WTC11 (cell line): Measurements from ENCODE around the gene STRADB. TPM values are rescaled to one million over a fixed set of nuclear protein-coding genes. Genes with fewer than 3 reads are reported as not detected.

Source experiments
- ATAC-seq: fragments of 200-7000 bp; cut with Tn5 transposase; 2 replicates; pipeline ENCODE4 v1.10.0; 2021; ENCODE audit warnings: mild to moderate bottlenecking, moderate library complexity
- CTCF ChIA-PET: fragments of 300-600 bp; sonication (Branson Sonifier 250); formaldehyde crosslinking; loops from one replicate; lab custom pipeline; 2021; ENCODE audit warnings: antibody characterized with exemption; lab: Charles Lee
- POLR2A ChIA-PET: fragments of 350-600 bp; sonication (Branson Sonifier 250); formaldehyde crosslinking; loops from one replicate; lab custom pipeline; 2021; ENCODE audit warnings: antibody characterized with exemption; lab: Charles Lee
- DNase-seq: peaks from one replicate; pipeline ENCODE4 v3.0.0; 2021; ENCODE audit warnings: low spot score
- H3K27ac Mint-ChIP-seq: 2 replicates; pipeline ENCODE4 v1.8.0; 2021; ENCODE audit warnings: mixed read lengths
- H3K27me3 Mint-ChIP-seq: 2 replicates; pipeline ENCODE4 v1.8.0; 2021; ENCODE audit warnings: low read depth, mild to moderate bottlenecking, moderate library complexity, mixed read lengths
- H3K36me3 Mint-ChIP-seq: 2 replicates; pipeline ENCODE4 v1.8.0; 2021; ENCODE audit warnings: mixed read lengths
- H3K4me1 Mint-ChIP-seq: 2 replicates; pipeline ENCODE4 v1.8.0; 2022; ENCODE audit warnings: mixed read lengths
- H3K4me3 Mint-ChIP-seq: 2 replicates; pipeline ENCODE4 v1.8.0; 2021; ENCODE audit warnings: mild to moderate bottlenecking, moderate library complexity, mixed read lengths
- H3K9me3 Mint-ChIP-seq: 2 replicates; pipeline ENCODE4 v1.8.0; 2021; ENCODE audit warnings: mixed read lengths
- AR ChIP-seq: fragments of 250-450 bp; sonication (Bioruptor Pico); IDR thresholded peaks from 2 replicates; pipeline ENCODE4 v1.9.0; 2021; ENCODE audit warnings: mild to moderate bottlenecking
- ATF3 ChIP-seq: sonication (generic); formaldehyde crosslinking; conservative IDR thresholded peaks from 2 replicates; pipeline ENCODE4 v1.8.1; 2022; ENCODE audit warnings: mild to moderate bottlenecking, missing genetic modification reagents
- CBFB ChIP-seq: sonication (generic); formaldehyde crosslinking; IDR thresholded peaks from 2 replicates; pipeline ENCODE4 v1.8.1; 2022; ENCODE audit warnings: mild to moderate bottlenecking, low read depth, missing genetic modification reagents
- E2F1 ChIP-seq: sonication (generic); formaldehyde crosslinking; IDR thresholded peaks from 2 replicates; pipeline ENCODE4 v1.8.0; 2022; ENCODE audit warnings: mild to moderate bottlenecking, missing genetic modification reagents
- ERG ChIP-seq: fragments of 250-450 bp; sonication (Bioruptor Pico); IDR thresholded peaks from 2 replicates; pipeline ENCODE4 v1.8.0; 2021; ENCODE audit warnings: mild to moderate bottlenecking
- FOXJ3 ChIP-seq: sonication (generic); formaldehyde crosslinking; IDR thresholded peaks from 2 replicates; pipeline ENCODE4 v1.9.0; 2021; ENCODE audit warnings: missing genetic modification reagents, mild to moderate bottlenecking, borderline replicate concordance
- FOXK1 ChIP-seq: sonication (generic); formaldehyde crosslinking; IDR thresholded peaks from 2 replicates; pipeline ENCODE4 v1.8.0; 2022; ENCODE audit warnings: mild to moderate bottlenecking, moderate library complexity, missing genetic modification reagents
- GTF2I ChIP-seq: fragments of 250-450 bp; sonication (Bioruptor Pico); conservative IDR thresholded peaks from 2 replicates; pipeline ENCODE4 v1.4.0; 2021; ENCODE audit warnings: mild to moderate bottlenecking
- HMGA2 ChIP-seq: fragments of 250-450 bp; sonication (Bioruptor Pico); IDR thresholded peaks from 2 replicates; pipeline ENCODE4 v1.4.0; 2021; ENCODE audit warnings: mild to moderate bottlenecking, moderate library complexity
- HMGXB4 ChIP-seq: sonication (generic); formaldehyde crosslinking; IDR thresholded peaks from 2 replicates; pipeline ENCODE4 v1.8.1; 2023; ENCODE audit warnings: mild to moderate bottlenecking, moderate library complexity, missing genetic modification reagents
- MYBL2 ChIP-seq: sonication (generic); formaldehyde crosslinking; IDR thresholded peaks from 2 replicates; pipeline ENCODE4 v1.8.1; 2023; ENCODE audit warnings: mild to moderate bottlenecking, moderate library complexity, missing genetic modification reagents
- NFE2L1 ChIP-seq: sonication (generic); formaldehyde crosslinking; IDR thresholded peaks from 2 replicates; pipeline ENCODE4 v1.8.1; 2023; ENCODE audit warnings: missing genetic modification reagents
- NR1H2 ChIP-seq: sonication (generic); formaldehyde crosslinking; IDR thresholded peaks from 2 replicates; pipeline ENCODE4 v1.9.0; 2021; ENCODE audit warnings: mild to moderate bottlenecking, moderate library complexity, missing genetic modification reagents
- NR2C2 ChIP-seq: sonication (generic); formaldehyde crosslinking; IDR thresholded peaks from 2 replicates; pipeline ENCODE4 v1.8.0; 2022; ENCODE audit warnings: mild to moderate bottlenecking, missing genetic modification reagents
- RELA ChIP-seq: sonication (generic); formaldehyde crosslinking; IDR thresholded peaks from 2 replicates; pipeline ENCODE4 v1.8.1; 2022; ENCODE audit warnings: missing genetic modification reagents, mild to moderate bottlenecking, borderline replicate concordance
- RORB ChIP-seq: fragments of 250-450 bp; sonication (Bioruptor Pico); IDR thresholded peaks from 2 replicates; pipeline ENCODE4 v1.9.0; 2021; ENCODE audit warnings: mild to moderate bottlenecking
- SOX15 ChIP-seq: fragments of 250-450 bp; sonication (Bioruptor Pico); IDR thresholded peaks from 2 replicates; pipeline ENCODE4 v1.9.0; 2021; ENCODE audit warnings: mild to moderate bottlenecking
- TP53 ChIP-seq: sonication (generic); formaldehyde crosslinking; IDR thresholded peaks from 2 replicates; pipeline ENCODE4 v1.8.1; 2023; ENCODE audit warnings: mild to moderate bottlenecking, missing genetic modification reagents
- USF2 ChIP-seq: sonication (generic); formaldehyde crosslinking; IDR thresholded peaks from 2 replicates; pipeline ENCODE4 v1.8.1; 2023; ENCODE audit warnings: mild to moderate bottlenecking, missing genetic modification reagents, moderate library complexity
- ZBTB21 ChIP-seq: sonication (generic); formaldehyde crosslinking; IDR thresholded peaks from 2 replicates; pipeline ENCODE4 v1.8.1; 2023; ENCODE audit warnings: mild to moderate bottlenecking, missing genetic modification reagents, borderline replicate concordance
- ZMAT4 ChIP-seq: fragments of 250-450 bp; sonication (Bioruptor Pico); IDR thresholded peaks from 2 replicates; pipeline ENCODE4 v1.9.0; 2021; ENCODE audit warnings: mild to moderate bottlenecking
- ZNF219 ChIP-seq: sonication (generic); formaldehyde crosslinking; IDR thresholded peaks from 2 replicates; pipeline ENCODE4 v1.8.0; 2023; ENCODE audit warnings: missing genetic modification reagents, mild to moderate bottlenecking, borderline replicate concordance
- ZNF317 ChIP-seq: sonication (generic); formaldehyde crosslinking; IDR thresholded peaks from 2 replicates; pipeline ENCODE4 v1.8.1; 2023; ENCODE audit warnings: low read depth, mild to moderate bottlenecking, moderate library complexity, missing genetic modification reagents, borderline replicate concordance
- ZNF423 ChIP-seq: fragments of 250-450 bp; sonication (Bioruptor Pico); IDR thresholded peaks from 2 replicates; pipeline ENCODE4 v2.1.2; 2022; ENCODE audit warnings: mild to moderate bottlenecking, moderate library complexity
- total RNA-seq: library from RNA; stranded (reverse); gene quantifications from 3 replicates; pipeline ENCODE4 v1.2.3, GENCODE V29; 2021

Gene STRADB
- total RNA-seq, 1 experiment from 2014 or later, result 36.7 TPM

- no peak for TF ChIP-seq NR1H2 (CRISPR knock-in tag)
- TF ChIP-seq HMGXB4 (CRISPR knock-in tag), result no peak
- no peak for TF ChIP-seq ZNF317 (CRISPR knock-in tag)
- TF ChIP-seq FOXJ3 (CRISPR knock-in tag), result no peak
- no peak for TF ChIP-seq ATF3 (CRISPR knock-in tag)
- TF ChIP-seq ZNF423 (CRISPR knock-in tag), result no peak
These were observed 45.2 kb downstream of the STRADB start (continued) for GRCh38 chr2:201496785-201497184.

GRCh38 chr2:201500534-201500933 is 49.0 kb downstream of the STRADB start:
- Mint-ChIP-seq H3K4me3 (no peak overlapping the region), H3K4me1 (no peaks in the 10 kb centered on the region), H3K9me3 (peaks cover 22% of the 10 kb centered on the region), H3K27ac (no peak overlapping the region), H3K36me3 (peaks cover 3% of the 10 kb centered on the region; the same call in 1 of the 2 replicates), H3K27me3 (peaks cover 3% of the 10 kb centered on the region; the same call in 1 of the 2 replicates)
- ChIA-PET CTCF (no interaction called here), POLR2A (no interaction called here)
- no peak for ATAC-seq
- no peak for DNase-seq
- TF ChIP-seq ERG, result no peak
- no peak for TF ChIP-seq NFE2L1 (CRISPR knock-in tag)
- no peak for TF ChIP-seq E2F1 (CRISPR knock-in tag)
- no peak for TF ChIP-seq GTF2I (CRISPR knock-in tag)
- TF ChIP-seq RORB, result no peak
- TF ChIP-seq ZNF219 (CRISPR knock-in tag), result no peak
- TF ChIP-seq USF2 (CRISPR knock-in tag), result no peak
- no peak for TF ChIP-seq FOXK1
- no peak for TF ChIP-seq NR2C2 (CRISPR knock-in tag)
- no peak for TF ChIP-seq RELA
- no peak for TF ChIP-seq SOX15
- TF ChIP-seq ZMAT4 (CRISPR knock-in tag), result no peak
- TF ChIP-seq HMGA2 (CRISPR knock-in tag), result no peak
- TF ChIP-seq MYBL2, result no peak
- TF ChIP-seq AR (CRISPR knock-in tag), result no peak
- TF ChIP-seq CBFB (CRISPR knock-in tag), result no peak
- TF ChIP-seq TP53 (CRISPR knock-in tag), result no peak
- TF ChIP-seq ZBTB21 (CRISPR knock-in tag), result no peak
